ENCODE results near the gene KATNAL2. TPM values are rescaled to one million over a fixed set of nuclear protein-coding genes. Genes with fewer than 3 reads are reported as not detected.

Gene KATNAL2
- total RNA-seq, 3 donors from 2014 or later: 3.1 to 7.0 (median 5.7) TPM

- intact Hi-C loops (cut with DNase I, micrococcal nuclease): no loop called here
- no peaks in the 10 kb centered on the region for H3K9me3 ChIP-seq
- no peak overlapping the region for H3K4me3 ChIP-seq
- no peaks in the 10 kb centered on the region for H3K4me1 ChIP-seq (ENCODE audit: low read depth)
- no peak for ATAC-seq
- H3K36me3 ChIP-seq (ENCODE audit: low read depth): no peaks in the 10 kb centered on the region
- no peak for DNase-seq
- TF ChIP-seq CTCF (IDR thresholded peaks at IDR 0.05): no peak
Measured at GRCh38 chr18:46939998-46940571, 22.7 kb downstream of the KATNAL2 start.

GRCh38 chr18:46942646-46943045 lies 25.2 kb downstream of the KATNAL2 start:
- no peak for ATAC-seq
- no peak for TF ChIP-seq CTCF (IDR thresholded peaks at IDR 0.05)

GRCh38 chr18:46946656-46947282 lies 29.4 kb downstream of the KATNAL2 start:
- intact Hi-C loops (cut with DNase I, micrococcal nuclease): no loop called here
- TF ChIP-seq CTCF (IDR thresholded peaks at IDR 0.05): no peak
- ATAC-seq: peak; percentile 99
- DNase-seq: peak; percentile 74 to 82 (median 81)
- Histone ChIP-seq H3K4me3 (peak overlapping the region; percentile 15), H3K36me3 (ENCODE audit: low read depth) (no peaks in the 10 kb centered on the region), H3K9me3 (no peaks in the 10 kb centered on the region), H3K4me1 (ENCODE audit: low read depth) (no peaks in the 10 kb centered on the region)

More at GRCh38 chr18:46942646-46943045, 25.2 kb downstream of the KATNAL2 start:
- Histone ChIP-seq H3K4me3 (no peak overlapping the region), H3K9me3 (no peaks in the 10 kb centered on the region), H3K36me3 (ENCODE audit: low read depth) (no peaks in the 10 kb centered on the region), H3K4me1 (ENCODE audit: low read depth) (no peaks in the 10 kb centered on the region)
- intact Hi-C loops (cut with DNase I, micrococcal nuclease): no loop called here
- no peak for DNase-seq

GRCh38 chr18:46950064-46950656 lies 32.8 kb downstream of the KATNAL2 start:
- TF ChIP-seq CTCF (IDR thresholded peaks at IDR 0.05): no peak
- H3K36me3 ChIP-seq (ENCODE audit: low read depth): no peaks in the 10 kb centered on the region
- DNase-seq: no peak
- H3K9me3 ChIP-seq: no peaks in the 10 kb centered on the region
- intact Hi-C loops (cut with DNase I, micrococcal nuclease): no loop called here
- H3K4me1 ChIP-seq (ENCODE audit: low read depth): no peaks in the 10 kb centered on the region
- no peak for ATAC-seq
- H3K4me3 ChIP-seq: no peak overlapping the region

- no peaks in the 10 kb centered on the region for H3K36me3 ChIP-seq (ENCODE audit: low read depth)
- no peak overlapping the region for H3K4me3 ChIP-seq
- H3K9me3 ChIP-seq: no peaks in the 10 kb centered on the region
- no peak for TF ChIP-seq CTCF (IDR thresholded peaks at IDR 0.05)
- no peaks in the 10 kb centered on the region for H3K4me1 ChIP-seq (ENCODE audit: low read depth)
- intact Hi-C loops (cut with DNase I, micrococcal nuclease): no loop called here
- no peak for ATAC-seq
- no peak for DNase-seq
Measured at GRCh38 chr18:46953195-46953594, 35.8 kb downstream of the KATNAL2 start.

Measured in mucosa of descending colon (tissue), 3 donors.